ENCODE data around the gene ZNF697.

DNA sequence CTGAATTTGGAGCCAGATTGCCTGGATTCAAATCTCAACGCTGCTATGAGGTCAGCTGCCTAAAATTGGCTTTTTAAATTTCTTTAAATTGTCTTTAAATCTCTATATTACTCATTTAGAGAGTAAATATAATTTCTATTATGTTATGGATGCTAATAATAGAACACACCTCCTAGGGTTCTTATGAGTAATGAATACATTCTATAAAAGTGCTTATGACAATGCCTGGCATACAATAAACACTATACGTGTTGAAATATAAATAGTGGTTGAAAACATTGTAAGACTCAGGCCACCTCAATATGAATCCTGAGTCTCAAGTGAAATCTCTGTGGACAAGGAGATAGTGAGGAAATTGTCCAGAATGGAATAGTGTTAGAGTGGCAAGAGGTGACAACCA is 32.7 kb upstream of the ZNF697 start:
- TF ChIP-seq EP300 (IDR thresholded peaks at IDR 0.05; ENCODE audit: borderline replicate concordance), result no peak
- TF ChIP-seq, protein P1, sequence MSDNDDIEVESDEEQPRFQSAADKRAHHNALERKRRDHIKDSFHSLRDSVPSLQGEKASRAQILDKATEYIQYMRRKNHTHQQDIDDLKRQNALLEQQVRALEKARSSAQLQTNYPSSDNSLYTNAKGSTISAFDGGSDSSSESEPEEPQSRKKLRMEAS (IDR thresholded peaks at IDR 0.05), result no peak
- no peak for TF ChIP-seq TEAD4 (IDR thresholded peaks at IDR 0.05)
- TF ChIP-seq, protein P2, sequence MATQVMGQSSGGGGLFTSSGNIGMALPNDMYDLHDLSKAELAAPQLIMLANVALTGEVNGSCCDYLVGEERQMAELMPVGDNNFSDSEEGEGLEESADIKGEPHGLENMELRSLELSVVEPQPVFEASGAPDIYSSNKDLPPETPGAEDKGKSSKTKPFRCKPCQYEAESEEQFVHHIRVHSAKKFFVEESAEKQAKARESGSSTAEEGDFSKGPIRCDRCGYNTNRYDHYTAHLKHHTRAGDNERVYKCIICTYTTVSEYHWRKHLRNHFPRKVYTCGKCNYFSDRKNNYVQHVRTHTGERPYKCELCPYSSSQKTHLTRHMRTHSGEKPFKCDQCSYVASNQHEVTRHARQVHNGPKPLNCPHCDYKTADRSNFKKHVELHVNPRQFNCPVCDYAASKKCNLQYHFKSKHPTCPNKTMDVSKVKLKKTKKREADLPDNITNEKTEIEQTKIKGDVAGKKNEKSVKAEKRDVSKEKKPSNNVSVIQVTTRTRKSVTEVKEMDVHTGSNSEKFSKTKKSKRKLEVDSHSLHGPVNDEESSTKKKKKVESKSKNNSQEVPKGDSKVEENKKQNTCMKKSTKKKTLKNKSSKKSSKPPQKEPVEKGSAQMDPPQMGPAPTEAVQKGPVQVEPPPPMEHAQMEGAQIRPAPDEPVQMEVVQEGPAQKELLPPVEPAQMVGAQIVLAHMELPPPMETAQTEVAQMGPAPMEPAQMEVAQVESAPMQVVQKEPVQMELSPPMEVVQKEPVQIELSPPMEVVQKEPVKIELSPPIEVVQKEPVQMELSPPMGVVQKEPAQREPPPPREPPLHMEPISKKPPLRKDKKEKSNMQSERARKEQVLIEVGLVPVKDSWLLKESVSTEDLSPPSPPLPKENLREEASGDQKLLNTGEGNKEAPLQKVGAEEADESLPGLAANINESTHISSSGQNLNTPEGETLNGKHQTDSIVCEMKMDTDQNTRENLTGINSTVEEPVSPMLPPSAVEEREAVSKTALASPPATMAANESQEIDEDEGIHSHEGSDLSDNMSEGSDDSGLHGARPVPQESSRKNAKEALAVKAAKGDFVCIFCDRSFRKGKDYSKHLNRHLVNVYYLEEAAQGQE (IDR thresholded peaks at IDR 0.05; ENCODE audit: low read depth), result no peak
- TF ChIP-seq RAD21 (IDR thresholded peaks at IDR 0.05; ENCODE audit: low read depth), result no peak

All from Ishikawa (cell line).